SK-N-SH treated with all-trans-retinoic acid at 6 μM for 48 hours (cell line): Measurements from ENCODE around the gene TBC1D12.

Experiments used
- ARNTL ChIP-seq: fragments of 450-650 bp; formaldehyde crosslinking; IDR thresholded peaks from 2 replicates; pipeline ENCODE4 v1.5.0; 2020; ENCODE audit warnings: low read depth, mild to moderate bottlenecking, moderate library complexity, borderline replicate concordance
- PATZ1 ChIP-seq: fragments of 250-450 bp; sonication (Bioruptor Pico); IDR thresholded peaks from 2 replicates; pipeline ENCODE4 v1.8.0; 2020; ENCODE audit warnings: mild to moderate bottlenecking, moderate library complexity, borderline replicate concordance
- PPARA ChIP-seq: fragments of 250-450 bp; sonication (Bioruptor Pico); IDR thresholded peaks from 2 replicates; pipeline ENCODE4 v1.5.0; 2020; ENCODE audit warnings: mild to moderate bottlenecking, borderline replicate concordance
- TCF4 ChIP-seq: fragments of 250-450 bp; sonication (Bioruptor Pico); IDR thresholded peaks from 2 replicates; pipeline ENCODE4 v1.8.0; 2021; ENCODE audit warnings: mild to moderate bottlenecking, moderate library complexity, borderline replicate concordance
- TOX ChIP-seq: fragments of 250-450 bp; sonication (Bioruptor Pico); IDR thresholded peaks from 2 replicates; pipeline ENCODE4 v1.8.0; 2021; ENCODE audit warnings: mild to moderate bottlenecking, moderate library complexity, borderline replicate concordance
- ZC3H10 ChIP-seq: fragments of 250-450 bp; sonication (Bioruptor Pico); IDR thresholded peaks from 2 replicates; pipeline ENCODE4 v1.5.1; 2021; ENCODE audit warnings: mild to moderate bottlenecking, moderate library complexity

GRCh38 chr10:94439275-94439861, 37.0 kb downstream of the TBC1D12 start:
- TF ChIP-seq ARNTL (CRISPR knock-in tag) (no peak), TCF4 (no peak), PPARA (no peak), PATZ1 (CRISPR knock-in tag) (no peak), ZC3H10 (no peak), TOX (CRISPR knock-in tag) (no peak)
